Heart left ventricle (tissue), 16 donors: ENCODE results near the gene SYF2. TPM values are rescaled to one million over a fixed set of nuclear protein-coding genes. Genes with fewer than 3 reads are reported as not detected.

Source experiments
- ATAC-seq, 4 donors: fragments of 200-7000 bp; cut with Tn5 transposase; one replicate each; pipeline ENCODE4 v1.9.1; 2020 to 2022; ENCODE audit warnings: moderate library complexity in 4 of 4, mild to moderate bottlenecking in 3 of 4, moderate number of reproducible peaks in 1 of 4
- DNase-seq, 5 donors: peaks; one replicate each; pipeline ENCODE4 v3.0.0-alpha.2; 2020
- H3K27ac ChIP-seq, 12 donors: fragments of 200-600 bp; sonication (generic) in 4 of 12; one replicate each; pipeline versions ENCODE4 v1.5.0 to v1.8.0; 2016 to 2022; ENCODE audit warnings: mild to moderate bottlenecking in 2 of 12
- H3K27me3 ChIP-seq, 9 donors: fragments of 200-600 bp; sonication (generic) in 2 of 9; one replicate each; pipeline versions ENCODE4 v1.5.1 to v1.8.0; 2016 to 2022; ENCODE audit warnings: mild to moderate bottlenecking in 3 of 9
- H3K36me3 ChIP-seq, 9 donors: fragments of 200-600 bp; sonication (generic) in 2 of 9; one replicate each; pipeline versions ENCODE4 v1.5.0 to v1.8.0; 2018 to 2022; ENCODE audit warnings: mild to moderate bottlenecking in 2 of 9
- H3K4me1 ChIP-seq, 12 donors: fragments of 200-600 bp; sonication (generic) in 4 of 12; one replicate each; pipeline versions ENCODE4 v1.5.0 to v1.8.0; 2016 to 2022; ENCODE audit warnings: mild to moderate bottlenecking in 3 of 12
- H3K4me3 ChIP-seq, 12 donors: fragments of 200-600 bp; sonication (generic) in 4 of 12; one replicate each; pipeline versions ENCODE4 v1.5.0 to v1.8.0; 2017 to 2022; ENCODE audit warnings: mild to moderate bottlenecking in 9 of 12, moderate library complexity in 4 of 12
- H3K9me3 ChIP-seq, 12 donors: fragments of 200-600 bp; sonication (generic) in 4 of 12; one replicate each; pipeline versions ENCODE4 v1.5.0 to v1.8.0; 2016 to 2022; ENCODE audit warnings: mild to moderate bottlenecking in 1 of 12
- CTCF ChIP-seq, 12 donors: fragments of 200-600 bp; sonication (generic) in 4 of 12; IDR thresholded peaks; one replicate each; pipeline versions ENCODE4 v1.5.0 to v1.8.0; 2018 to 2022; ENCODE audit warnings: antibody characterized with exemption in 12 of 12, mild to moderate bottlenecking in 5 of 12
- POLR2A ChIP-seq, 2 donors: fragments of 450-650 bp; IDR thresholded peaks; one replicate each; pipeline ENCODE4 v1.6.1; 2017; ENCODE audit warnings: antibody characterized with exemption in 2 of 2, mild to moderate bottlenecking in 2 of 2, moderate library complexity in 2 of 2
- WGBS, 4 donors: extraction: QIAGEN DNeasy Blood & Tissue Kit in 2 of 4; methylation state at CpG; one replicate each; pipeline versions ENCODE4 v1.1.5 to v1.1.7; 2013 to 2018; 5-methylcytosine and 5-hydroxymethylcytosine counted together
- intact Hi-C, 10 donors: fragments of 100-400 bp; cut with DNase I; formaldehyde crosslinking; loops; one replicate each; pipeline versions ENCODE4 v1.11.1 to v1.14.2; 2022
- polyA plus RNA-seq, 2 donors: library from polyadenylated mRNA; stranded (reverse); fragments of 200-250 nt; gene quantifications; one replicate each; pipeline ENCODE4 v1.2.3, GENCODE V29; 2013
- total RNA-seq, 9 donors: library from RNA; depleted of rRNA in 2 of 9; stranded (reverse); fragments of >200 nt in 2 of 9; fragmentation: NEBNext Ultra II Directional in 3 of 9; extraction: Animal tissue kit (Norgen Biotek cat#: 25700) in 3 of 9; gene quantifications; one replicate each; pipeline versions ENCODE4 v1.1.0 to v1.2.4, GENCODE V29; 2016 to 2023
- donor health status: ischemic (EF 13 %, LVEDD 7.1; RV severe dilation, severe dysfunction).
- donor health status: healthy with polysubstance abuse.
- donor health status: DM: no; HTN: yes; CAD: no.
- donor health status: DM: no; HTN: no; CAD: no.
- donor health status: ischemic (EF 25% LVEDD 6.9; RV normal size, moderate dysfunction).
- donor health status: ischemic (EF 25% LVEDD 5.7; RV mildly dilated, moderate dysfunction).
- donor health status: healthy.
- donor health status: DM: yes; HTN: yes; CAD: no.
- donor health status: ischemic (EF 35%, LVEDD 5.7; RV mildly dilated, moderate dysfunction).
- donor health status: nonischemic (EF 11% LVEDD 7.7; RV severe dilation, severe dysfunction).
- donor health status: DM: yes; HTN: yes; CAD: no.
- donor health status: PGD.
- donor health status: ischemic (EF 29% LVEDD 5.4; RV normal size, mild dysfunction).
- donor health status: nonischemic (EF 23%, LVEDD 6.1; RV moderate dilation, normal function).

Gene SYF2
- total and polyA plus RNA-seq, 11 donors, result 25.0 to 60.3 (median 35.4) TPM

GRCh38 chr1:25219661-25220251 is 12.5 kb downstream of the SYF2 start:
- ATAC-seq (no peak), DNase-seq (no peak)
- Histone ChIP-seq H3K27me3 (no peaks in the 10 kb centered on the region), H3K9me3 (no peaks in the 10 kb centered on the region), H3K27ac (no peak overlapping the region), H3K4me1 (no peaks in the 10 kb centered on the region), H3K36me3 (peaks cover 0 to 56% (median 53%) of the 10 kb centered on the region in 9 donors), H3K4me3 (no peak overlapping the region)
- TF ChIP-seq POLR2A (IDR thresholded peaks at IDR 0.05) (no peak), CTCF (IDR thresholded peaks at IDR 0.05) (no peak)
- 96 to 99% (median 96%) methylated on average over 9 of the region's 9 CpGs for WGBS, 4 donors
- intact Hi-C loops, result loop anchor here in 2 of 10 donors (5.0 to 10.0 kb wide), 2 partner anchors 565 to 567 kb away; no protein-coding TSS in a partner anchor

DNA sequence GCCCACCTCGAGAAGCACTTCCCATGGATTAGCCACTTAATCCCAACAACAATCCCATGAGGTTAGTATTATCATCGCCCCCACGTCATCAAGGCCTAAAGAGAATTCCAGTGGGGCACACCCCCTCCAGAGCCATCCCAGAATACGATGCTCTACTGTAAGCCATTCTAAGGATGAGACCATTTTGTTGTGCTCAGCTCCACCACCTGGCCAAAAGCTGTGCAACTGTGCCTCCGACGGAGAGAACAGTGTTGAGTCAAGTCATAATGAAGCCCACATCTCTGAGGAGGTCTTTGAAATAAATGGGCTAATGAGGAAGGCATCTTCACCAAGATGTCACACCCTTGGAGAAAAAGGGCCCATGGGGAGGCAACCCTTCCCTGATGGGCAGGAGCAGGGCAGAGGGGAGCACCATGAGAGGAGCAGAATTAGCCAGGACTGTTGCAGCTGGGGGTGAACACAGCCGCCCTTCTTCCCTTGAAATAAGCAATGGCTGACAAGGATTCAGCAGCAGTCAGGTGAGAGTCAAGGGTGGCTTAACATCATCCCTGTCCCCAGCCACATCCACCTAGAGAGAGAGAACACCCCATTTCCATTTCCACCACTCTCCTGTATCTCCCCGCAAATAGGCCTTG is 14.6 kb downstream of the SYF2 start:
- no peak overlapping the region for H3K4me3 ChIP-seq

GRCh38 chr1:25217015-25217414 is 15.3 kb downstream of the SYF2 start:
- Histone ChIP-seq H3K4me3 (no peak overlapping the region), H3K36me3 (peaks cover 0 to 29% (median 26%) of the 10 kb centered on the region in 9 donors), H3K4me1 (no peaks in the 10 kb centered on the region), H3K27me3 (no peaks in the 10 kb centered on the region), H3K9me3 (no peaks in the 10 kb centered on the region), H3K27ac (no peak overlapping the region)
- ATAC-seq (no peak), DNase-seq (no peak)
- TF ChIP-seq CTCF (IDR thresholded peaks at IDR 0.05), result no peak
- TF ChIP-seq POLR2A (IDR thresholded peaks at IDR 0.05), result no peak
- intact Hi-C loops, result no loop called here
- 75 to 86% (median 81%) methylated on average over 3 of the region's 3 CpGs for WGBS, 4 donors

More for the DNA sequence above, 14.6 kb downstream of the SYF2 start:
- intact Hi-C loops, result no loop called here
- Histone ChIP-seq H3K36me3 (peaks cover 0 to 36% (median 33%) of the 10 kb centered on the region in 9 donors), H3K27me3 (no peaks in the 10 kb centered on the region), H3K4me1 (no peaks in the 10 kb centered on the region), H3K9me3 (no peaks in the 10 kb centered on the region), H3K27ac (no peak overlapping the region)
- DNase-seq, result no peak
- TF ChIP-seq POLR2A (IDR thresholded peaks at IDR 0.05) (no peak), CTCF (IDR thresholded peaks at IDR 0.05) (no peak)
- no peak for ATAC-seq
- 79 to 89% (median 84%) methylated on average over 8 of the region's 8 CpGs for WGBS, 4 donors

GRCh38 chr1:25216123-25216522 is 16.2 kb downstream of the SYF2 start:
- 79 to 81% (median 80%) methylated on average over 4 of the region's 4 CpGs for WGBS, 4 donors
- TF ChIP-seq CTCF (IDR thresholded peaks at IDR 0.05) (no peak), POLR2A (IDR thresholded peaks at IDR 0.05) (no peak)

More at GRCh38 chr1:25216123-25216522, 16.2 kb downstream of the SYF2 start:
- Histone ChIP-seq H3K4me1 (no peaks in the 10 kb centered on the region), H3K4me3 (no peak overlapping the region), H3K9me3 (no peaks in the 10 kb centered on the region), H3K27me3 (peaks cover 0 to 4% (median 0%) of the 10 kb centered on the region in 9 donors), H3K27ac (no peak overlapping the region), H3K36me3 (peaks cover 0 to 20% (median 17%) of the 10 kb centered on the region in 9 donors)
- intact Hi-C loops, result no loop called here
- no peak for DNase-seq
- no peak for ATAC-seq
